ENCODE measurements around the gene TSPAN16. TPM values are rescaled to one million over a fixed set of nuclear protein-coding genes. Genes with fewer than 3 reads are reported as not detected.
A peak's percentile ranks its signal among the peaks of the same experiment; 100 is the strongest.

Gene TSPAN16
- total RNA-seq, result not detected
- not detected for polyA plus RNA-seq

- Histone ChIP-seq H3K4me3 (ENCODE audit: low read length in 2 of 2) (no peak within 1 kb of the TSS), H3K27ac (ENCODE audit: low read depth, low read length) (no peak within 1 kb of the TSS), H3K27me3 (ENCODE audit: insufficient read depth, low read length) (no peaks in the 10 kb centered on the region), H3K9me3 (ENCODE audit: control insufficient read depth in 1 of 2, low read length in 2 of 2) (no peaks in the 10 kb centered on the region), H3K36me3 (ENCODE audit: insufficient read depth, low read length) (no peaks in the 10 kb centered on the region), H3K4me1 (ENCODE audit: insufficient read depth, low read length) (peaks cover 8% of the 10 kb centered on the region)
- POLR2A ChIA-PET (ENCODE audit: partially characterized antibody), result no interaction called here
- no peak within 1 kb of the TSS for H3K27ac Mint-ChIP-seq
- peaks cover 10 to 12% of the 10 kb centered on the region in 2 donors for H3K27me3 Mint-ChIP-seq
- CTCF ChIA-PET (ENCODE audit: partially characterized antibody), result interaction anchor here (1.5 to 9.0 kb wide), 3 partner anchors 82 to 186 kb away, joined by 3 to 56 read pairs (median 4); no protein-coding TSS in a partner anchor
- H3K9me3 Mint-ChIP-seq, result no peaks in the 10 kb centered on the region
- H3K36me3 Mint-ChIP-seq, result no peaks in the 10 kb centered on the region
- peaks cover 4 to 8% (median 7%) of the 10 kb centered on the region in 4 donors for H3K4me1 Mint-ChIP-seq
- H3K4me3 Mint-ChIP-seq, result no peak within 1 kb of the TSS
- intact Hi-C loops (cut with micrococcal nuclease), result no loop called here
- no peak for DNase-seq
Measured at GRCh38 chr19:11295665-11296245, at the start of gene TSPAN16. TSS of gene TSPAN16 (plus strand) at chr19:11296160. CDS start at chr19:11296298, 138 bp downstream.

- H3K4me1 ChIP-seq (ENCODE audit: insufficient read depth, low read length), result peaks cover 5% of the 10 kb centered on the region
- ChIA-PET POLR2A (ENCODE audit: partially characterized antibody) (no interaction called here), CTCF (ENCODE audit: partially characterized antibody) (interaction anchor here (0.9 kb wide), 1 partner anchor 235 kb away, joined by 3 read pairs; no protein-coding TSS in a partner anchor)
- H3K27ac ChIP-seq (ENCODE audit: low read depth, low read length), result no peak overlapping the region
- intact Hi-C loops (cut with micrococcal nuclease), result no loop called here
- no peak for DNase-seq
- Mint-ChIP-seq H3K36me3 (no peaks in the 10 kb centered on the region), H3K4me3 (no peak overlapping the region), H3K4me1 (peaks cover 2 to 6% (median 4%) of the 10 kb centered on the region in 4 donors), H3K27me3 (peaks cover 5 to 8% of the 10 kb centered on the region in 2 donors), H3K9me3 (no peaks in the 10 kb centered on the region), H3K27ac (no peak overlapping the region)
- no peak overlapping the region for H3K4me3 ChIP-seq (ENCODE audit: low read length in 2 of 2)
- peaks cover 3% of the 10 kb centered on the region for H3K27me3 ChIP-seq (ENCODE audit: insufficient read depth, low read length)
- H3K36me3 ChIP-seq (ENCODE audit: insufficient read depth, low read length), result no peaks in the 10 kb centered on the region
- no peaks in the 10 kb centered on the region for H3K9me3 ChIP-seq (ENCODE audit: control insufficient read depth in 1 of 2, low read length in 2 of 2)
Measured at GRCh38 chr19:11246941-11247340, 49.0 kb upstream of the TSPAN16 start.

GRCh38 chr19:11247391-11247790, 48.6 kb upstream of the TSPAN16 start:
- Mint-ChIP-seq H3K27me3 (peaks cover 5 to 8% of the 10 kb centered on the region in 2 donors), H3K4me3 (no peak overlapping the region), H3K36me3 (no peaks in the 10 kb centered on the region), H3K27ac (no peak overlapping the region), H3K4me1 (peaks cover 2 to 6% (median 4%) of the 10 kb centered on the region in 4 donors), H3K9me3 (no peaks in the 10 kb centered on the region)
- ChIA-PET CTCF (ENCODE audit: partially characterized antibody) (no interaction called here), POLR2A (ENCODE audit: partially characterized antibody) (no interaction called here)
- H3K27me3 ChIP-seq (ENCODE audit: insufficient read depth, low read length), result peaks cover 3% of the 10 kb centered on the region
- H3K4me1 ChIP-seq (ENCODE audit: insufficient read depth, low read length), result peaks cover 5% of the 10 kb centered on the region
- intact Hi-C loops (cut with micrococcal nuclease), result no loop called here
- DNase-seq, result no peak
- no peaks in the 10 kb centered on the region for H3K9me3 ChIP-seq (ENCODE audit: control insufficient read depth in 1 of 2, low read length in 2 of 2)
- no peaks in the 10 kb centered on the region for H3K36me3 ChIP-seq (ENCODE audit: insufficient read depth, low read length)
- H3K27ac ChIP-seq (ENCODE audit: low read depth, low read length), result no peak overlapping the region
- H3K4me3 ChIP-seq (ENCODE audit: low read length in 2 of 2), result no peak overlapping the region

- Histone ChIP-seq H3K36me3 (ENCODE audit: insufficient read depth, low read length) (no peaks in the 10 kb centered on the region), H3K9me3 (ENCODE audit: control insufficient read depth in 1 of 2, low read length in 2 of 2) (no peaks in the 10 kb centered on the region), H3K27ac (ENCODE audit: low read depth, low read length) (no peak overlapping the region), H3K4me1 (ENCODE audit: insufficient read depth, low read length) (peaks cover 5% of the 10 kb centered on the region), H3K4me3 (ENCODE audit: low read length in 2 of 2) (no peak overlapping the region), H3K27me3 (ENCODE audit: insufficient read depth, low read length) (peaks cover 3% of the 10 kb centered on the region)
- ChIA-PET POLR2A (ENCODE audit: partially characterized antibody) (no interaction called here), CTCF (ENCODE audit: partially characterized antibody) (no interaction called here)
- intact Hi-C loops (cut with micrococcal nuclease), result no loop called here
- peaks cover 2 to 6% (median 4%) of the 10 kb centered on the region in 4 donors for H3K4me1 Mint-ChIP-seq
- H3K36me3 Mint-ChIP-seq, result no peaks in the 10 kb centered on the region
- no peak overlapping the region for H3K4me3 Mint-ChIP-seq
- H3K27me3 Mint-ChIP-seq, result peaks cover 1 to 8% of the 10 kb centered on the region in 2 donors
- DNase-seq, result no peak
- no peak overlapping the region for H3K27ac Mint-ChIP-seq
- no peaks in the 10 kb centered on the region for H3K9me3 Mint-ChIP-seq
Measured at GRCh38 chr19:11247934-11248333, 48.0 kb upstream of the TSPAN16 start.

- ChIA-PET POLR2A (ENCODE audit: partially characterized antibody) (no interaction called here), CTCF (ENCODE audit: partially characterized antibody) (no interaction called here)
- H3K4me1 Mint-ChIP-seq, result peaks cover 0 to 2% (median under 1%) of the 10 kb centered on the region in 4 donors
- no peak overlapping the region for H3K27ac ChIP-seq (ENCODE audit: low read depth, low read length)
- peaks cover 3% of the 10 kb centered on the region for H3K27me3 ChIP-seq (ENCODE audit: insufficient read depth, low read length)
- no peak for DNase-seq
- no peaks in the 10 kb centered on the region for H3K36me3 ChIP-seq (ENCODE audit: insufficient read depth, low read length)
- H3K9me3 Mint-ChIP-seq, result no peaks in the 10 kb centered on the region
- H3K4me3 Mint-ChIP-seq, result no peak overlapping the region
- H3K9me3 ChIP-seq (ENCODE audit: control insufficient read depth in 1 of 2, low read length in 2 of 2), result no peaks in the 10 kb centered on the region
- no peak overlapping the region for H3K27ac Mint-ChIP-seq
- no peak overlapping the region for H3K4me3 ChIP-seq (ENCODE audit: low read length in 2 of 2)
- no peaks in the 10 kb centered on the region for H3K36me3 Mint-ChIP-seq
- H3K27me3 Mint-ChIP-seq, result peaks cover 1 to 5% of the 10 kb centered on the region in 2 donors
- peaks cover under 1% of the 10 kb centered on the region for H3K4me1 ChIP-seq (ENCODE audit: insufficient read depth, low read length)
- intact Hi-C loops (cut with micrococcal nuclease), result no loop called here
Measured at GRCh38 chr19:11248852-11249251, 47.1 kb upstream of the TSPAN16 start.

GRCh38 chr19:11251217-11251616, 44.7 kb upstream of the TSPAN16 start:
- H3K4me1 Mint-ChIP-seq, result no peaks in the 10 kb centered on the region
- CTCF ChIA-PET (ENCODE audit: partially characterized antibody), result no interaction called here

GRCh38 chr19:11251650-11252314, 44.2 kb upstream of the TSPAN16 start:
- no peaks in the 10 kb centered on the region for H3K9me3 ChIP-seq (ENCODE audit: control insufficient read depth in 1 of 2, low read length in 2 of 2)
- no peaks in the 10 kb centered on the region for H3K36me3 ChIP-seq (ENCODE audit: insufficient read depth, low read length)
- no peak overlapping the region for H3K27ac ChIP-seq (ENCODE audit: low read depth, low read length)
- no peaks in the 10 kb centered on the region for H3K36me3 Mint-ChIP-seq
- H3K4me3 Mint-ChIP-seq, result no peak overlapping the region
- H3K4me1 ChIP-seq (ENCODE audit: insufficient read depth, low read length), result no peaks in the 10 kb centered on the region
- no peaks in the 10 kb centered on the region for H3K4me1 Mint-ChIP-seq
- peaks cover 0 to 5% (median 0%) of the 10 kb centered on the region in 8 donors for H3K9me3 Mint-ChIP-seq
- peaks cover under 1 to 1% of the 10 kb centered on the region in 2 donors for H3K27me3 Mint-ChIP-seq
- ChIA-PET CTCF (ENCODE audit: partially characterized antibody) (no interaction called here), POLR2A (ENCODE audit: partially characterized antibody) (no interaction called here)
- intact Hi-C loops (cut with micrococcal nuclease), result no loop called here
- no peak overlapping the region for H3K4me3 ChIP-seq (ENCODE audit: low read length in 2 of 2)
- DNase-seq, result no peak
- peaks cover 2% of the 10 kb centered on the region for H3K27me3 ChIP-seq (ENCODE audit: insufficient read depth, low read length)
- peak overlapping the region in 1 of 7 donors; percentile 25 for H3K27ac Mint-ChIP-seq

More at GRCh38 chr19:11251217-11251616, 44.7 kb upstream of the TSPAN16 start:
- intact Hi-C loops (cut with micrococcal nuclease), result no loop called here
- Mint-ChIP-seq H3K27me3 (peaks cover 1 to 4% of the 10 kb centered on the region in 2 donors), H3K9me3 (peaks cover 0 to 5% (median 0%) of the 10 kb centered on the region in 8 donors), H3K4me3 (no peak overlapping the region), H3K27ac (no peak overlapping the region), H3K36me3 (no peaks in the 10 kb centered on the region)
- no peaks in the 10 kb centered on the region for H3K36me3 ChIP-seq (ENCODE audit: insufficient read depth, low read length)
- H3K9me3 ChIP-seq (ENCODE audit: control insufficient read depth in 1 of 2, low read length in 2 of 2), result no peaks in the 10 kb centered on the region
- POLR2A ChIA-PET (ENCODE audit: partially characterized antibody), result no interaction called here
- H3K27me3 ChIP-seq (ENCODE audit: insufficient read depth, low read length), result peaks cover 3% of the 10 kb centered on the region
- no peak overlapping the region for H3K27ac ChIP-seq (ENCODE audit: low read depth, low read length)
- no peak overlapping the region for H3K4me3 ChIP-seq (ENCODE audit: low read length in 2 of 2)
- H3K4me1 ChIP-seq (ENCODE audit: insufficient read depth, low read length), result no peaks in the 10 kb centered on the region
- DNase-seq, result no peak
